Measurements from ENCODE around the gene ZSCAN20. TPM values are rescaled to one million over a fixed set of nuclear protein-coding genes. Genes with fewer than 3 reads are reported as not detected.
A peak's percentile ranks its signal among the peaks of the same experiment; 100 is the strongest.

The ZSCAN20 gene
- 1 to 10 TPM; 6.9 to 9.4 (median 7.8) TPM for total RNA-seq

- H3K4me1 ChIP-seq = peaks cover 0 to 47% (median 6%) of the 10 kb centered on the region in 4 donors
- no peaks in the 10 kb centered on the region for H3K36me3 ChIP-seq
- peak within 1 kb of the TSS in 3 of 4 donors; percentile 48 to 87 (median 82) for H3K27ac ChIP-seq
- no peaks in the 10 kb centered on the region for H3K27me3 ChIP-seq
- H3K4me3 ChIP-seq = peak within 1 kb of the TSS; percentile 45 to 65 (median 51)
- peak; percentile 94 to 96 for DNase-seq (ENCODE audit: low spot score in 2 of 2)
- no peaks in the 10 kb centered on the region for H3K9me3 ChIP-seq
- 0 to 1% methylated on average over 31 to 38 of the region's 38 CpGs for WGBS, 2 donors
- TF ChIP-seq EP300 (IDR thresholded peaks at IDR 0.05) (peak; percentile 76 to 78), POLR2A (IDR thresholded peaks at IDR 0.05) (peak in 1 of 2 donors; percentile 50), CTCF (IDR thresholded peaks at IDR 0.05) (peak in 1 of 5 experiments; percentile 42)
Observed at GRCh38 chr1:33472269-33472980, at the start of gene ZSCAN20. ZSCAN20 (plus strand) TSS chr1:33472645; CDS start chr1:33479289, 6,644 bp downstream.

- DNase-seq (ENCODE audit: low spot score in 2 of 2) = no peak
- Histone ChIP-seq H3K27me3 (no peaks in the 10 kb centered on the region), H3K4me3 (no peak overlapping the region), H3K27ac (no peak overlapping the region), H3K36me3 (peaks cover 0 to 2% (median 0%) of the 10 kb centered on the region in 3 donors), H3K4me1 (peaks cover 0 to 4% (median 0%) of the 10 kb centered on the region in 4 donors), H3K9me3 (peaks cover 0 to under 1% (median 0%) of the 10 kb centered on the region in 4 donors)
- TF ChIP-seq CTCF (IDR thresholded peaks at IDR 0.05) (no peak), POLR2A (IDR thresholded peaks at IDR 0.05) (no peak), EP300 (IDR thresholded peaks at IDR 0.05) (no peak)
- 65 to 76% methylated on average over 4 of the region's 4 CpGs for WGBS, 2 donors
Observed at GRCh38 chr1:33424205-33424604, 48.2 kb upstream of the ZSCAN20 start.

- no peak overlapping the region for H3K4me3 ChIP-seq
- peaks cover 0 to 8% (median 0%) of the 10 kb centered on the region in 4 donors for H3K4me1 ChIP-seq
- H3K27ac ChIP-seq = no peak overlapping the region
- no peaks in the 10 kb centered on the region for H3K36me3 ChIP-seq
- TF ChIP-seq POLR2A (IDR thresholded peaks at IDR 0.05) (no peak), EP300 (IDR thresholded peaks at IDR 0.05) (no peak), CTCF (IDR thresholded peaks at IDR 0.05) (no peak)
- DNase-seq (ENCODE audit: low spot score in 2 of 2) = no peak
- no peaks in the 10 kb centered on the region for H3K27me3 ChIP-seq
- H3K9me3 ChIP-seq = no peaks in the 10 kb centered on the region
- WGBS, 2 donors = 61 to 64% methylated on average over 2 of the region's 2 CpGs
Observed at GRCh38 chr1:33424610-33425009, 47.8 kb upstream of the ZSCAN20 start.

GRCh38 chr1:33425900-33426299 is 46.5 kb upstream of the ZSCAN20 start:
- H3K27me3 ChIP-seq = no peaks in the 10 kb centered on the region
- peaks cover 0 to 14% (median 6%) of the 10 kb centered on the region in 4 donors for H3K4me1 ChIP-seq
- WGBS, 2 donors = 92 to 98% methylated on average over 2 of the region's 2 CpGs
- H3K27ac ChIP-seq = no peak overlapping the region
- H3K4me3 ChIP-seq = no peak overlapping the region
- no peaks in the 10 kb centered on the region for H3K36me3 ChIP-seq
- H3K9me3 ChIP-seq = no peaks in the 10 kb centered on the region
- DNase-seq (ENCODE audit: low spot score in 2 of 2) = no peak
- no peak for TF ChIP-seq CTCF (IDR thresholded peaks at IDR 0.05)
- no peak for TF ChIP-seq POLR2A (IDR thresholded peaks at IDR 0.05)
- TF ChIP-seq EP300 (IDR thresholded peaks at IDR 0.05) = no peak

- Histone ChIP-seq H3K4me1 (peaks cover 0 to 21% (median 6%) of the 10 kb centered on the region in 4 donors), H3K27ac (no peak overlapping the region), H3K36me3 (no peaks in the 10 kb centered on the region), H3K9me3 (no peaks in the 10 kb centered on the region), H3K4me3 (no peak overlapping the region), H3K27me3 (no peaks in the 10 kb centered on the region)
- TF ChIP-seq EP300 (IDR thresholded peaks at IDR 0.05) (no peak), CTCF (IDR thresholded peaks at IDR 0.05) (no peak), POLR2A (IDR thresholded peaks at IDR 0.05) (no peak)
- WGBS, 2 donors = 71 to 77% methylated on average over 3 of the region's 3 CpGs
- no peak for DNase-seq (ENCODE audit: low spot score in 2 of 2)
Observed at GRCh38 chr1:33426916-33427315, 45.5 kb upstream of the ZSCAN20 start.

All from tibial nerve (tissue), 4 donors.